Brain microvascular endothelial cell (primary cell): ENCODE results near the gene GSE1.

Experiments used
- DNase-seq: peaks from one replicate; pipeline ENCODE4 v3.0.0-alpha.2; 2020
- H3K27ac ChIP-seq: fragments of 250-450 bp; sonication (Bioruptor Pico); 2 replicates; pipeline ENCODE4 v1.5.1; 2020; ENCODE audit warnings: mild to moderate bottlenecking, moderate library complexity
- H3K27me3 ChIP-seq: fragments of 250-450 bp; sonication (Bioruptor Pico); replicated peaks from 2 replicates; pipeline ENCODE4 v1.5.1; 2020; ENCODE audit warnings: mild to moderate bottlenecking
- H3K36me3 ChIP-seq: fragments of 250-450 bp; sonication (Bioruptor Pico); replicated peaks from 2 replicates; pipeline ENCODE4 v1.5.1; 2020; ENCODE audit warnings: mild to moderate bottlenecking
- H3K4me3 ChIP-seq: 2 replicates; pipeline ENCODE4 v1.5.1; 2011; ENCODE audit warnings: low read depth, mild to moderate bottlenecking, control low read depth, low read length, moderate library complexity
- in situ Hi-C: cut with HindIII; loops from 2 replicates; pipeline ENCODE4 v1.10.0; 2017; ENCODE audit warnings: low sequenced_read_pairs, low pct_ligation_motif_present
- TF ChIP-seq, protein P1 (sequence below): IDR thresholded peaks from 2 replicates; pipeline ENCODE4 v1.5.1; 2011; ENCODE audit warnings: low read depth, mild to moderate bottlenecking, moderate library complexity, low read length, control low read depth, inconsistent platforms; ENCODE audit errors: missing control alignments

GSE1 gene

GRCh38 chr16:85724126-85724879 is 111.2 kb downstream of the GSE1 start:
- no peak overlapping the region for H3K27ac ChIP-seq
- DNase-seq = no peak
- H3K4me3 ChIP-seq = no peak overlapping the region
- H3K36me3 ChIP-seq = no peaks in the 10 kb centered on the region
- H3K27me3 ChIP-seq = no peaks in the 10 kb centered on the region
- in situ Hi-C loops = no loop called here
- TF ChIP-seq, protein P1, sequence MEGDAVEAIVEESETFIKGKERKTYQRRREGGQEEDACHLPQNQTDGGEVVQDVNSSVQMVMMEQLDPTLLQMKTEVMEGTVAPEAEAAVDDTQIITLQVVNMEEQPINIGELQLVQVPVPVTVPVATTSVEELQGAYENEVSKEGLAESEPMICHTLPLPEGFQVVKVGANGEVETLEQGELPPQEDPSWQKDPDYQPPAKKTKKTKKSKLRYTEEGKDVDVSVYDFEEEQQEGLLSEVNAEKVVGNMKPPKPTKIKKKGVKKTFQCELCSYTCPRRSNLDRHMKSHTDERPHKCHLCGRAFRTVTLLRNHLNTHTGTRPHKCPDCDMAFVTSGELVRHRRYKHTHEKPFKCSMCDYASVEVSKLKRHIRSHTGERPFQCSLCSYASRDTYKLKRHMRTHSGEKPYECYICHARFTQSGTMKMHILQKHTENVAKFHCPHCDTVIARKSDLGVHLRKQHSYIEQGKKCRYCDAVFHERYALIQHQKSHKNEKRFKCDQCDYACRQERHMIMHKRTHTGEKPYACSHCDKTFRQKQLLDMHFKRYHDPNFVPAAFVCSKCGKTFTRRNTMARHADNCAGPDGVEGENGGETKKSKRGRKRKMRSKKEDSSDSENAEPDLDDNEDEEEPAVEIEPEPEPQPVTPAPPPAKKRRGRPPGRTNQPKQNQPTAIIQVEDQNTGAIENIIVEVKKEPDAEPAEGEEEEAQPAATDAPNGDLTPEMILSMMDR = no peak

GRCh38 chr16:85724936-85725335 is 111.8 kb downstream of the GSE1 start:
- no peak overlapping the region for H3K4me3 ChIP-seq
- TF ChIP-seq, protein P1 = no peak
- no peak for DNase-seq
- no peaks in the 10 kb centered on the region for H3K27me3 ChIP-seq
- H3K36me3 ChIP-seq = no peaks in the 10 kb centered on the region
- H3K27ac ChIP-seq = no peak overlapping the region
- in situ Hi-C loops = no loop called here
